CMK (cell line): Measurements from ENCODE around the gene MIEF2.

Experiments used
- DNase-seq: peaks from one replicate; pipeline ENCODE4 v3.0.0-alpha.2; 2010; ENCODE audit warnings: low read depth

Gene MIEF2

DNA sequence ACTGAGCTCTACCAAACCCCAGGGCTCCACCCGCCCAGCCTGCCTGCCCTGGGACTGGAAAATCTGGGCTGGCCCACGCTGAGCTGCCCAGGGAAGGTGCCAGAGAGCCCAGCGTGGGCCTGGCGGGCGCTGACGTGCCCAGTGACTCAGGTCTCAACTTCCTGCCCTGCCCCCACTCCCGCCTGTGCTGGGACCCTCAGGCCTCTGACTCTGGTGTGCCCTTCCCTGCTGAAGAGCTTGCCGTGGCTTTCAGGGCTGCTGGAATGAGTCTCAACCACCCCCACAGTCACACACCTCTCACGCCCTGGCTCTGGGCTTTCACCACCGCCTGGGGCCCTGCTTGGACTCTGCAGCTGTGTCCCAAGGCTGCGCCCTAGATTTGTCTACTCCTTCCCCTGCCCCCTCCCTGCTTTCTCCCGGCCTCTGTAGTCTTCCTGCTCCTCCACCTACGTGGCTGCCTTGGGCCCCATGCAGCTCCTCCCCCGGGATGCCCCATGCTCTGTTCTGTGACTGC, 24.7 kb upstream of the MIEF2 start:
- no peak for DNase-seq

DNA sequence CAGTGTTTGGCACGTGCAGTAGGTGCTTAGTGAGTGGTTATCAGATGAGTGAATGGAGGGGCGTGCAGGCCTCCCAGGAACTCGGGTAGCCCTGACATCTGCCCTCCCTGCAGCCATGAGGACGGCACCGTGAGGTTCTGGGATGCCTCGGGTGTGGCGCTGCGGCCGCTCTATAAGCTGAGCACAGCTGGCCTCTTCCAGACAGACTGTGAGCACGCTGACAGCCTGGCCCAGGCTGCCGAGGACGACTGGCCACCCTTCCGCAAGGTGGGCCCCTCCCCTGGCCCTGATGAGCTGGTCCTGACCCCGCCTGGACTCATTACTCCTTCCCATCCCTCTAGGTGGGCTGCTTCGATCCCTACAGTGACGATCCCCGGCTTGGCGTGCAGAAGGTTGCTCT, 24.0 kb upstream of the MIEF2 start:
- no peak for DNase-seq

- DNase-seq, result no peak
These were observed 23.0 kb upstream of the MIEF2 start for GRCh38 chr17:18237461-18237860.

DNA sequence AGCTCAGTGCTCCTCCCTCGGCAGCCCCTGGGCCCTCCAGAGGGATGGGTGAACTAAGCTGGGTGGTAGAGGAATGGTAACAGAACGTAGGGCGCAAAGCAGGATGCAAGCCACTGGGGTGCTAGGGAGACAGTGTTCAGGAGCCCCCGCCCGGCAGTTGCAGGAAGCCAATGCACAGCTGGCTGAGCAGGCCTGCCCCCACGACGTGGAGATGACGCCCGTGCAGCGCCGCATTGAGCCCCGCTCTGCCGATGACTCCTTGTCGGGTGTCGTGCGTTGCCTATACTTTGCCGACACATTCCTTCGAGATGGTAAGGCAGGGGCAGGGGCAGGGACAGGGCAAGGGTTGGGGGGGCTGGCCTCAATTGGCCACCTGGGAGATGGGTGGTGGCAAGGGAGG, 22.2 kb upstream of the MIEF2 start:
- DNase-seq, result no peak

DNA sequence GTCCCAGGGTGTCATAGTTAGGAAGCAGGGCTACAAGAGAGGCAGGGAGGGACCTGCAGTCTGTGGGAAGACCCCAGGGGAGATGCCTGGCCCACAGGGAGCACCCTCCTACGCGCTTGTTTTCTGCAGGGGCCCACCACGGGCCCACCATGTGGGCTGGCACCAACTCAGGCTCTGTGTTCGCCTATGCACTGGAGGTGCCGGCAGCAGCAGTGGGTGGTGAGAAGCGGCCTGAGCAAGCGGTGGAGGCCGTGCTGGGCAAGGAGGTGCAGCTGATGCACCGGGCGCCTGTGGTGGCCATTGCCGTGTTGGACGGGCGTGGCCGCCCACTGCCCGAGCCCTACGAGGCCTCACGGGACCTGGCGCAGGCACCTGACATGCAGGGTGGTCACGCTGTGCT, 20.0 kb upstream of the MIEF2 start:
- DNase-seq, result no peak

GRCh38 chr17:18241229-18241871, 19.1 kb upstream of the MIEF2 start:
- no peak for DNase-seq

GRCh38 chr17:18245038-18245776, 15.3 kb upstream of the MIEF2 start:
- DNase-seq, result no peak

DNA sequence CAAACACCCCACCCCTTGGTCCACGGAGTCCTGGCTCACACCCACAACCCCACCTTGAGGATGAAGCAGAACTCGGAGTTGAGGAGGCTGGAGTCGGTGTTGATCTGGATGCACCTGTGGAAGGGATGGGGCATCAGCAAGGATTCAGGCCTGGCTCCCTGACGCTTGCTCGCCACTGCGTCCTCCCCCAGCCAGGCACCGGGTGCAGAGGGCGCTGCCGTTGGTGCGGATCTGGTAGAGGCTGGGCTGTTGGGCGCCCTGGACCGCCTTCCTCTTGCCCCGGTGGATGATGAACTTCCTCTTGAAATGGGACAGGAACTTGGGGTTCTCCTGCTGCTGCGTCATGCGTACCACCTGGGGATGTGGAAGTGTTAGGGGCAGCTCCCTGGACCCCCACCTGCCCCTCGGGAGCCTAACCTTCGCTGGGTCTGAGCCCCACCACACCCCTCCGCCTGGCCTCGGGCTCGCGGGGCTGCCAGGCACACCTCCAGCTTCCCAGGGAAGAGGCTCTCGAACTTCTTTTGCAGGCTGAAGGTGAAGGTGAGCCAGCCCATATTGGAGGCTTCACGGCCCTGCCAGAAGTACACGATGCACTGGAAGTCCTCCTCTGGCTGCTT, 14.2 kb upstream of the MIEF2 start:
- no peak for DNase-seq

DNA sequence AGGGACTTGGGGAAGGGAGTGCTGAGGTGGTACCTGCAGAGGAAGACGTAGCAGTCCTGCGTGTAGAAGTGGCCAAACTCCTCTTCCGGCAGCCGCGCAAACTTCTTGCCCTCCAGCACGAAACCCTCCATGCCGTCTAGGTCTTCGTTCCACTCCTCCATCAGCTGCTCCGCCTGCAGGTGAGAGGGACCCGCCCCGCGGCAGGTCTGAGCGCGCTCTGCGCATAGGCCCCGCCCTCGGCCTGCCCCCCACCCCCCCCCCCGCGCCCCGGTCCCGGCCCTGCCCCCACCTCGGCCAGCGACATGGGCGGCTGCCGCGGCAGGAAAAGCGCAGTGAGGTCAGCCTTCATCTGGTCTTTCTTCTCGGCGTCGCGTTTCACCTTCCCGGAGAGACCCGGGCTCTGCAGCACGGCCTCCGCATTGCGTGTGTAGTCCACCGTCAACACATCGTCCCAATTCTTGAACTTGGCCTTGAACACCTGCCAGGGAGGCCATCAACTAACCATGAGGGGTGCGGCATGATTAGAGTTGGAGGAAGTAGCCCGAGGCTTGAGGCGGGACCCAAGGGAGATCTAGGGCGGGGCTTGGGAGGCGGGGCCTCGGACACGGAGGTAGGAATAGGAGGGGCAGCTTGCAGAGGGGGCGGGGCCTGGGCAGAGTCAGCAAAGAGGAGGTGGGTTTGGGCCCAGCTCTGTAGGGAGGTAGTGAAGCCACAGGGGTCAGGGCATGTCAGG, 13.4 kb upstream of the MIEF2 start:
- peak; percentile 27 for DNase-seq

DNA sequence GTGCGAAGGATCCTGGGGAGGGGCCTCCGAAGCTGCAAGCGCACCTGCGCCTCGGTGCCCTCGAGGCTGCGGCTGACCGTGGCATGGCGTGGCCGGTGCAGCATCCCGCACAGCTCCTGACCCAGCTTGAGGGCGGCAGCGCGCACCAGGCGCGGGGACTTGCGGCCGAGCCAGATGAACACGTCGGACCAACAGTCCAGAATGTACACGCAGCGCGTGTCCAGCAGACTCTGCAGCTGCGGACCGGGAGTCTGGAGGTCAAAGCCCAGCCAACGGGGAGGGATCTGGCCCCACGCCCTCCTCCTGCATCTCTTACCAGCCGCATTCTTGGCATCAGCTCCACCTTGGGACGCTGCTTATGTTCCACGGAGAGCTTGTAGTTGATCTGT, 12.9 kb upstream of the MIEF2 start:
- no peak for DNase-seq

- peak; percentile 41 for DNase-seq
These were observed 12.1 kb upstream of the MIEF2 start for GRCh38 chr17:18248300-18248731.

- no peak for DNase-seq
These were observed 11.7 kb upstream of the MIEF2 start for GRCh38 chr17:18248811-18249210.

DNA sequence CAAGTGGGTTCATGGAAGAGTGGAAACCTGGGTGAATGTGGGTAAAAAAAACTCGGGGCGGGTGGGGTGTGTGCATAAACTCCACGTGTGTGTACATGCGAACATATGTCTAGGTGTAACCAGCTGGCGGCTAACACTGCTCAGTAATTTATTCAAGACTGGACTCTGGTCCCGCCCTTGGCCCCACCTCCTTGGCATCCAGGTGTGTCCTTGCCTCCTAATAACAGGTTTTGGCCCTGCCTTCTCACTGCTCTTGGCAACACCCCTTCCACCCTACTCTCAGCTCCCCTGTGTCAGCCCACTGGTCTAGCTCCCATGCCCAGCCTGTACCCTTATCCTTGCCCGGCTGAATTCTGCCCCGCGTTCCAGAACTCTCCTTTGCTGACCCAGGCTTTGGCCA, 10.2 kb upstream of the MIEF2 start:
- no peak for DNase-seq

- DNase-seq, result no peak
These were observed 9.8 kb upstream of the MIEF2 start for GRCh38 chr17:18250708-18251107.

DNA sequence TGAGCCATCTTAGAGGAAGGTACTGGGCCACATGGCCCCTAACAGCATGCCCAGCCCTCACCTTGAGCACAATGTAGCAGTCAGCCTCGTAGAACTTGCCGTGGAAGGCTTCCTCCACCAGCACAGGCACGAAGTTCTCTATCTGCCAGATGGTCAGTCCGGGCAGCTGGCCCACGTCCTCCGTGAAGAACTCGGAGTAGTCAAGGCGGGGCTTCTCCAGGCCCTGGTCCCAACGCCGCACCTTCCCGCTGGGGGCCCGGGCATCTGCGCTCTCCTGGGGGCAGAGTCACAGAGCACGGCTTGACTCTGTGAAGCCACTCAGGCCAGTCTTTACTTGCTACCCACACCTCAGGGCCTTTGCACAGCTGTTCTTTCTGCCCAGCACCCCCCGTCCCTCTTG, 9.3 kb upstream of the MIEF2 start:
- no peak for DNase-seq

DNA sequence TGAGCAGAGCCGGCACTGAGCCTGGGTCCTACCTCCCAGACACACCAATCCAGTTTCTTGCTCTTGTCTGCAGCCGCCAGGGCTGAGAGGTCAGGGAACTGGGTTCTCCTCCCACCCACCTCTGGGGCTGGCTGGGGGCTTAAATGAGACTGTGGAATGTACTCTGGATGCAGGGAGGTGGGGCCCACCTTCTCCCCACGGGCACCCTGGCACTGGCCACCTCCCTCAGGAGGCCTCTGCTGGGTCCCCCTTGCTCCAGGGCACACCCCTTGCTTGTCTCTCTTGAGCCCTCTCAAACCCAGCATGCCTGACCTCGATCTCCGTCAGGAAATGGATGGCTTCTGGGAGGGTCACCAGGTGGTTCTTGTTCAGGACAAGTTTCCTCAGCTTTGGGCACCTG, 8.3 kb upstream of the MIEF2 start:
- no peak for DNase-seq

GRCh38 chr17:18253187-18253884, 7.1 kb upstream of the MIEF2 start:
- no peak for DNase-seq

- no peak for DNase-seq
These were observed 6.3 kb upstream of the MIEF2 start for GRCh38 chr17:18253947-18254821.

DNA sequence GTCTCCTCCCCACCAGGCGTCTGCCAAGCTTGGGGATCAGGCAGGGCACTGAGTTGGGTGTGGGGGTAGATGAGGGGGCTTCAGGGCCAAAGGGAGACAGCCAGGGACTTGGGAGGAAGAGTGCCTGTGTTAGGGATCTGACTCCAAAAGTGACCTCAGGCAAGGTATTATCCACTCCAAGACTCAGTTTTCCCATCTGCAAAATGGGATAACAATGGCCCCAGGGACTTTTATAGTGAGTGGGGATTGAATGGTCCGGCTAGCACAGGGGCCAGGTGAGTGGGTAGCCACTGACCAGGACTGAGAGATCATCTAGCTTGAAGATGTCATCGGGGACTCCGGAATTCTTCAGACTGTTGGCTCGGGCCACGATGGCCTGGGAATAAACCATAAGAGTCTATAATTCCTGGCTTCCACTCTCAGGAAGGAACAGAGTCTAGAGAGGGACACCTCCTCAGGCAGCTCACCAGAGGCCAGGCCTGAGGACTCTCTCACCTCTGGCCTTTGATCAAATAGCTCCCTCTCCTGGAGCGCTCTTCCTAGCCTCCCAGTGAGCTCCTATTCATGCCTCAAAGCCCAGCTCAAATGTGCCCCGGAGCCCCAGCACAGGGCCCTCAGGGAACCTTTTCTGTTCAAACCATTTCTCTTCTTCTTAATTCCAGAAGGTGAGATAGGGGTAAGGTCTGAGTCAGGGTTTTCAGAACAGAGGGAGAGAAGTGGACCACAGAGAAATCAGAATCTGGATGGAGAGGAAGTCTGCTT, 5.4 kb upstream of the MIEF2 start:
- DNase-seq, result no peak

- DNase-seq, result no peak
These were observed 4.1 kb upstream of the MIEF2 start for GRCh38 chr17:18256351-18256750.
